Measurements from ENCODE around the gene ATP2B2. TPM values are rescaled to one million over a fixed set of nuclear protein-coding genes. Genes with fewer than 3 reads are reported as not detected.

ATP2B2 gene
- total and polyA plus RNA-seq, 9 of the 15 experiments (the other 6 are each of a cell fraction or from before 2014, with no cell fraction given): 0.06 TPM; not detected in 8

GRCh38 chr3:10357592-10358308, 147.6 kb downstream of the ATP2B2 start (continued):
- TF ChIP-seq, protein P1, sequence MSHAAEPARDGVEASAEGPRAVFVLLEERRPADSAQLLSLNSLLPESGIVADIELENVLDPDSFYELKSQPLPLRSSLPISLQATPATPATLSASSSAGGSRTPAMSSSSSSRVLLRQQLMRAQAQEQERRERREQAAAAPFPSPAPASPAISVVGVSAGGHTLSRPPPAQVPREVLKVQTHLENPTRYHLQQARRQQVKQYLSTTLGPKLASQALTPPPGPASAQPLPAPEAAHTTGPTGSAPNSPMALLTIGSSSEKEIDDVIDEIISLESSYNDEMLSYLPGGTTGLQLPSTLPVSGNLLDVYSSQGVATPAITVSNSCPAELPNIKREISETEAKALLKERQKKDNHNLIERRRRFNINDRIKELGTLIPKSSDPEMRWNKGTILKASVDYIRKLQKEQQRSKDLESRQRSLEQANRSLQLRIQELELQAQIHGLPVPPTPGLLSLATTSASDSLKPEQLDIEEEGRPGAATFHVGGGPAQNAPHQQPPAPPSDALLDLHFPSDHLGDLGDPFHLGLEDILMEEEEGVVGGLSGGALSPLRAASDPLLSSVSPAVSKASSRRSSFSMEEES (CRISPR knock-in tag; IDR thresholded peaks at IDR 0.05): no peak
- peak; percentile 29; the same call in 1 of the 2 replicates for TF ChIP-seq SPI1 (IDR thresholded peaks at IDR 0.05; ENCODE audit: borderline replicate concordance, low read depth, low read length)
- no peak for TF ChIP-seq ETS1 (conservative IDR thresholded peaks at IDR 0.05; ENCODE audit: control insufficient read depth, low read depth, low read length)
- no peak for TF ChIP-seq STAT5A (IDR thresholded peaks at IDR 0.05; ENCODE audit: borderline replicate concordance, low read length)
- no peak for TF ChIP-seq ESRRB (CRISPR knock-in tag; IDR thresholded peaks at IDR 0.05; ENCODE audit: borderline replicate concordance)
- TF ChIP-seq NONO (IDR thresholded peaks at IDR 0.05; ENCODE audit: low read depth in 2 of 2, low read length in 1 of 2): no peak
- TF ChIP-seq OTX1 (CRISPR knock-in tag; IDR thresholded peaks at IDR 0.05): no peak
- TF ChIP-seq CHD2 (IDR thresholded peaks at IDR 0.05; ENCODE audit: low read depth, low read length): no peak
- peak; percentile 98 for TF ChIP-seq ZKSCAN1 (IDR thresholded peaks at IDR 0.05; ENCODE audit: low read depth, low read length)
- no peak for TF ChIP-seq HNRNPUL1 (IDR thresholded peaks at IDR 0.05; ENCODE audit: low read length)
